ENCODE data around the gene INMT.

DNA sequence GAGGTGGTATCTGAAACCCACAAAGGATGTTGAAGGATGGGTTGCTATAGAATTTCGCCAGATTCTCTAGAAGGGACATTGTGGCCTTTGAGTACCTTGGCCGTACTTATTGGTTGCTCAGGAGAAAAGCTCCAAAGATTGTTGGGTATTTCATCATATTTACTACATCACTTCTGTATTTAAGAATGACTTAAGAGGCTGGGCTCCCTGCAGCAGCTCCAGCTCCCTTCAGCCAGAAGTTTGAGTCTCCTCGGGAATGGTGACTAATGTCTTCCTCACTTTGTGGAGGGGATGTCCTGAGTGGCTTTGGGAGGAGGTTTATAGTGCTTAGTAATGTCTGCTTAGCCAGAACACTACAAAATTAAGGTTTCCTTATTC is 37.4 kb downstream of the INMT start:
- TF ChIP-seq, protein P1, sequence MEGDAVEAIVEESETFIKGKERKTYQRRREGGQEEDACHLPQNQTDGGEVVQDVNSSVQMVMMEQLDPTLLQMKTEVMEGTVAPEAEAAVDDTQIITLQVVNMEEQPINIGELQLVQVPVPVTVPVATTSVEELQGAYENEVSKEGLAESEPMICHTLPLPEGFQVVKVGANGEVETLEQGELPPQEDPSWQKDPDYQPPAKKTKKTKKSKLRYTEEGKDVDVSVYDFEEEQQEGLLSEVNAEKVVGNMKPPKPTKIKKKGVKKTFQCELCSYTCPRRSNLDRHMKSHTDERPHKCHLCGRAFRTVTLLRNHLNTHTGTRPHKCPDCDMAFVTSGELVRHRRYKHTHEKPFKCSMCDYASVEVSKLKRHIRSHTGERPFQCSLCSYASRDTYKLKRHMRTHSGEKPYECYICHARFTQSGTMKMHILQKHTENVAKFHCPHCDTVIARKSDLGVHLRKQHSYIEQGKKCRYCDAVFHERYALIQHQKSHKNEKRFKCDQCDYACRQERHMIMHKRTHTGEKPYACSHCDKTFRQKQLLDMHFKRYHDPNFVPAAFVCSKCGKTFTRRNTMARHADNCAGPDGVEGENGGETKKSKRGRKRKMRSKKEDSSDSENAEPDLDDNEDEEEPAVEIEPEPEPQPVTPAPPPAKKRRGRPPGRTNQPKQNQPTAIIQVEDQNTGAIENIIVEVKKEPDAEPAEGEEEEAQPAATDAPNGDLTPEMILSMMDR (conservative IDR thresholded peaks at IDR 0.05; ENCODE audit: low read length), result no peak
- TF ChIP-seq EZH2phosphoT487 (IDR thresholded peaks at IDR 0.05; ENCODE audit: borderline replicate concordance), result no peak
